GM21381 (cell line): ENCODE results near the gene ST3GAL4.
"Not testable (repeated sequence)": the region's sequence is repeated elsewhere in the genome, so short reads cannot be mapped to it uniquely, and the experiment has no call there.

ENCODE experiments used
- ATAC-seq: cut with Tn5 transposase; IDR thresholded peaks from one replicate; pipeline ENCODE4 v1.9.1; 2021; ENCODE audit warnings: mild to moderate bottlenecking, moderate library complexity; ENCODE audit not compliant: unreplicated experiment

ST3GAL4 gene

DNA sequence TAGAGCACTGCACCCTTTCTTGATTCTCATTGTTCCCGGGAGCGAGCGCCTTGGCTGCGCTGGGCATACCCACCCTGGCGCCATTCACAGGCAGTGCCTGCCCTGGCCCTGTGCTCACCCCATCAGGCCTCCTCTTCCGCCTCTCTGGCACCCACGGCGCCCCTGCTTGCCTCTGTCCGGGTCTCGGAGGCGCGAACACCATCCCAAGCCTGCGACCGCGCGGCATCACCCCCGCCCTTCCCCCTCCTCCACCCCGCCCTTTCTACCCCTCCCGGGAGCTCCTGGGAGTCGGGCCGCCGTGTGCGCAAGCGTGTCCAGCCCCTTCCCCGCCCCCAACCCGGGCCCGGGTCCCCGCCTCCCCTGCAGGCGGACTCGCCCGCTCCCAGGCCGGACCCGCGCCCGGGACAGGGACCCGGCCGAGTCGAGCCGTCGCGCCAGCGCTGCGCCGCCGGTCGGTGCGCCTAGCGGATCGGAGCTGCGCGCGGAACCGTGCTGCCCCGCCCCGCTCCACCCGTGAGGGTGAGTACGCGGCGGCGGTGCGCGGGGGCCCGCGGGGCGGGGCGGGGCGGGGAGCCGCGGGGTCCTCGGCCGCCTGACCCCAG, at the start of gene ST3GAL4:
ST3GAL4 (plus strand) TSS at position 363 of the 602 bp plus-strand sequence. CDS start 50,470 bp downstream, outside the sequence.
- ATAC-seq = peak; percentile 71

- peak; percentile 54 for ATAC-seq
Observed at GRCh38 chr11:126305699-126306098, 49.8 kb upstream of the ST3GAL4 start.

- ATAC-seq = no peak
Observed at GRCh38 chr11:126307706-126308105, 47.8 kb upstream of the ST3GAL4 start.

GRCh38 chr11:126308271-126308671, 47.2 kb upstream of the ST3GAL4 start:
- no peak for ATAC-seq

GRCh38 chr11:126308771-126309170, 46.7 kb upstream of the ST3GAL4 start:
- not testable (repeated sequence) for ATAC-seq

DNA sequence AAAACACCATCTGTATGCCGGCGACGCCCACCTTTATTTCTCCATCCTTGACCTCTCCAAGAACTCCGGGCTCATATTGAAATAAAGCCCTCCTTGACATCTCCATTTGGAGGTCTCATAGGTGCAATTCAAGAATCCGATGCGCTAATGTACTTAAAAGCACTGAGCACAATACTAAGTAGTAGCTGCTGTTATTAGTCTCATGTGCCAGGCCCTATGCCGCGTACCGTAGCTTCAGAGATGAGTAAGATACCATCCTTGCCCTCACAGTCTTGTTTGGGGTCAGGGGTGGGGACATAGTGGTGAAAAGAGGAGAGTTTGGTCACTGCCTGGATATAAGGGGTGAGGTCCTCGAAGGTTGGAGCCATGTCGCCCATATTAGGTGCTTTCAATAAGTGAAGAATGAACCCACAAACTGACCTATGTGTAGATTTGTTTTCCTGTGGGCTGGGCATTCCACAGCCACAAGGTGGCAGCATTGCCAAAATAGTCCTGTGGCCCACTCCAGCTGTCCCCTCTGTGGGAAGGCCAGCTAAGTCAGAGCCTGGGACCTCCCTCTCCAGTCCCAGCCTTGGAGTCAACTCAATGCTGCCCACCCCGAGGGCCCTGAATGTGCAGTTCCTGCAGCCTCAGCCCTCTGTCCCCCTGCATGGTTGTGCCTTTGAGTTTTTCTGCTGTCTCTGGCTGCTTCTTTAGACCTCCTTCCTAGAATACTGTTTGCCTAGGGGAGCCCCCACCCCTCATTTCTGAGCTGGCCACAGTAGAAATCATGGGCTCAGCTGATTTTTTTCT, 45.1 kb upstream of the ST3GAL4 start:
- peak; percentile 31 for ATAC-seq

- ATAC-seq = no peak
Observed at GRCh38 chr11:126310992-126311310, 44.5 kb upstream of the ST3GAL4 start.

GRCh38 chr11:126311401-126312291, 43.8 kb upstream of the ST3GAL4 start:
- ATAC-seq = peak; percentile 77

- ATAC-seq = no peak
Observed at GRCh38 chr11:126312961-126313360, 42.5 kb upstream of the ST3GAL4 start.

DNA sequence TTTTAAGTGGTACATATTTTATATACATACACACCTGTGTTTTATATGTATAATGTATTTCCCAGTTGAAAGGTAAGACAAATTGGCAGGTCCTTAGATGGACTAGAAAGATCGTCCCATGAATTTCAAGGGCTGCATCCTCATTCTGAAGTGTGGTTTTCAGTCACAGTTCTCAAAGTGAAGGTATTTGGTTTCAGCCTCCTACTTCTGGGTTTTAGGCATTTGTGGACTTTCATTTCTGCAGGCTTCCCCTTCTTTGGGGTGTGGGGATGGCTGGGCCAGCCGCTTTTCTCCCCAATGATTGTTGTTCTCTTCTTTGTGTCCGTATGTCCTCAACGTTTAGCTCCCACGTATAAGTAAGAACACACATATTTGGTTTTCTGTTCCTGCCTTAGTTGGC, 41.7 kb upstream of the ST3GAL4 start:
- ATAC-seq = no peak

DNA sequence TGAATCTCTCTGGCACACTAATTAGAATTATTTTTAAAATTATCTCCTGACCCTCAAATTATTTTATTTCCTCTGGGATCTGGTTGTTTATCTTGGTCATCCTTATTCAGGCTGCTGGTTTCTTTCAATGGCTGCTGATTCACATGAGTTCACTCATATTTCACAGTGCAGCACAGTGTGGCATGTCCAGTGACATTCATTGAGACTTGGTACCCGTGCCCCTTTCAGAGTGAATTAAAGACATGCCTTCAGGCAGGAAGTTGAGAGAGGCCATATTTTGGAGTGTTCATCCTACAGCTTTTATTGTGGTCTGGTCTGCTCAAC, 38.1 kb upstream of the ST3GAL4 start:
- ATAC-seq = no peak

DNA sequence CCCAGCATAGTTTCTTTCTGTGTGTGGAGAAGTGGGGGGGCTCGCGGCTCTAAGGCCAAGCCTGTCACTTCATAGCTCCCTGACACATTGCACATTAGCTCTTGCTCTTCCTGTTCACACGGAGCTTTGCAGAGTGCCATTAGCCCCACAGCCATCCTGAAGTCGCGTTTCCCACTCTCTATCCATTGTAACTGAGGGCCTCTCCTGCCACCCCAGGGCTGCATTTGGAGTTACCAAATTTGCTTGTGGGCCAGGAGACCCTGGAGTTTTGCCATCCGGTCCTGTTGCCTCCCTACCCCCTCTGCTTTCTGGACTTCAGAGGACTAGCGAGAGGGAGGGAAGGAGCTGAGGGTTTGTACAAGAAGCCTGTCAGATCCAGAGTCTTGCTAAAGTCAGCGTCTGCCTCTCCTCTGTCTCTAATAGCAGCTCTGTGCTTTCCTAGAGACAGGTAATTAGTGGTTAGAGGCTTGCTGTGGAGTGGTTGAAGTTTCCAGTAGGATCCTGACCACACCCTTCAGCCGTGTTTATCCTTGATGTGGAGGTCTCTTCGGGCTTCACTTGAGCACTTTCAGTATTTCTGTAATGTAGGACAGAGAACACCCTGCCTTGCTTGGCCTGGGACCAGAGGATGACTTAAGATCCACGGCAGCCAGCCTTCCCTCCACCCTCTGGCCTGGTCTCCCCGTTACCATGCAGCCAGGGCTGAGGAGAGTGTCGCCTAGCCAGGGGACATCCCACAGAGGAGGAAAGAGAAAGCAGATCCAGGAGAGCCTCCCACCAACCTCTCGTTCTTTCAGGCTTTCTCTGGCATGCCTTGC, 37.5 kb upstream of the ST3GAL4 start:
- no peak for ATAC-seq

DNA sequence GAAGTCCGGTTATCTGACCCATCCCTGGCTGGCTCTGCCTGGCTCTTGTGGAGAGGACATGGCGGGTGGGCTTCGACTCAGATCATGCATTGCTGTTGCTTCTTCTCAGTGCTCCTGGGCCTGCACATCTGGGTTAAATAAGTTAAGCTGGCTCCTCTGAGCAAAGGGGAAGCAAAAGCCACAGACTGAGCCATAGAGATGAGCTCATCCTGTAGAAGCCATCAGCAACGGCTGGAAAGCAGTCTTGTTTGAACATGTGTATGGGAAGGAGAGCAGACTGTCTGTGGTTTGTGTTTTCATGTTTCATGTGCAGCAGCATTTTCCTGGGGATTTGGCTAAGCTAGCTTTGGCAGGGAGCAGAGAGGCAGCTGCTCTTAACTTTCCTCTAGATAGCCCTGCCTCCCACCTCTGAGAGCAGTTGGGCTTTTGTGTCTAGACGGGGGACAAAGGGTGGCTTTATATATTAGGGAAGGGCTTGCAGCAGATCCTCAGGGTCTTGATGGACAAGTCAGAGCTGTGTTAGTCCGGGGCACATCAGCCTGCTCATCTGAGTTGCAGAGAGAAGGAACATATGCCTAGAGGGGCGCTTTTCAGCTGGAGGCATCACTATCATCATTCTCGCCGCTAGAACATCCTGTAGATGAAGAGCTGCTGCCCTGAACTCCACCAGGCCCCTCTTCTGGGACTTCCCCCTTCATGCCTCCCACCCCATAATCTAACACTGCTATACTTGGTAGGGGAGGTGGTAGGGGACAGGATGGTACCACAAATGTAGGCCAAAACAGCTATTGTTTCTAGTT, 36.7 kb upstream of the ST3GAL4 start:
- ATAC-seq = peak; percentile 81

- no peak for ATAC-seq
Observed at GRCh38 chr11:126319374-126319740, 36.1 kb upstream of the ST3GAL4 start.

- ATAC-seq = no peak
Observed at GRCh38 chr11:126322996-126323395, 32.5 kb upstream of the ST3GAL4 start.

- no peak for ATAC-seq
Observed at GRCh38 chr11:126327281-126328000, 28.0 kb upstream of the ST3GAL4 start.

DNA sequence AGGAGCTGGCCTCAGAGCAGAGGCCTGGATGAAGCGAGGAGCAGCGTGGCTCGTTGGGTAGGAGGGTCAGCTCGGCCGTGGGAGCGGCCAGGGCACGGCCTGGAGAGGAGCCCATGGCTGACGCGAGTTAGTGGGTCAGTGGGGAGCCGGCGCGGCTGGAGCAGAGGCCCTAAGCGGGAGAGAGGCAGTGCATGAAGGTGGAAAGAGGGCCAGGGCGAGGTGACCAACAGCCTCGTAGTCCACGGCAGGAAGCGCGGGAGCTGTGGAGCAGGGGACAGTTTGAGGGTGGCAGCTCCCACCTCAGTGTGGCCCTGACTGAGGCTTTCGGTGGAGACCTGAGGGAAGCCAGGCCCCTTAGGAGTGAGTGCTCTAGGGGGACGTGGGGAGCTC, 27.5 kb upstream of the ST3GAL4 start:
- no peak for ATAC-seq

DNA sequence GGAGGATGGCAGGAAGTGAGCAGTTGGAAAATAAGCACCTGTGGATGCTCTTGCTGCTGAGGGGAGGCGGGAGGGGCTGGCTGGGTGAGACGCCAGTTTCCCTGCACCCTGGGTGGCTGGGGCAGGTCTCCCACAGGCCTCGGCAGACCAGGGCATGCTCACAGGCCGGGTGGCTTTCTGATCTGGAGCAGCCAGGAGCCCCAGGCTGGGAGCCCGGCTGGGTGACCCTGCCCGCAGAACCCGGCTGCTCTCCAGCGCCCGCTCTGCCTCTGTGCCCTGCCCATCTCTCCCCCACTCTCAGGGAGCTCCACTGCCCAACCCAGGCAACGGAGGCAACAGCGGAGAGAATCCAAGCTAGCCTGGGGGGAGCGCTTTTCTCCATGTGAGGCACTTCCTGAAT, 27.0 kb upstream of the ST3GAL4 start:
- no peak for ATAC-seq

DNA sequence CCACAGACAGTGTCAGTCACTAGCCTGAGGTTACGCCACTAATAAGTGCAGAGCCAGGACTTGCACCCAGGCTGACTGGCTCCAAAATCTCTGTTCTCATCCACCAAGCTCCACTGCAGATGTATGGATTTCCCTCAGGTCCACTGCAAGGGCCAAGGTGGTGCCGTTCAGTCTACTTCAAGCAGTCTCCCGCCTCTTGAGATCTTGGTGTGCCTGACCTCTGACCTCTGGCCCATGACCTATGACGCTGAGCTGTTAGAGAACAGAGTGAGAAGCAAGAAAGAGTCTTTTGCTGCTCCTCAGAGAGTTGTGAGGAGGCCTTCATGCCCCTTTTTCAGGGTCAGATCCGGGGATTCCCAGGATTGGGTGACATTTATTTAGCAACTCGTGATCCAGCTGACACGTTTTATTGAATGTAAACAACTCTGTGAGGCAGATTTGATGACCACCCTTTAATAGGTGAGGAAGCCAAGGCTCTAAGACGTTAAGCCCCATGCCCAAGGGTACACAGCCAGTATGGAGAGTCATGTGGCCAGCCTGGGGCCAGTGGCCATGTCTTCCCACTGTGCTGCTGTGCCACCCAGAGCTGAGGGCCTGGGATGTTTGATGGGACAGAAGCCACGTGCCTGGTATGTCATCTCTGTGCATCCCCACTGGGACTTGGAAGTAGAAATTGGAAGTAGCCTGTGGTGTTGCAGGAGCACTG, 26.4 kb upstream of the ST3GAL4 start:
- ATAC-seq = no peak
